GM23248 (cell line): ENCODE results near the gene SOSTDC1. TPM values are rescaled to one million over a fixed set of nuclear protein-coding genes. Genes with fewer than 3 reads are reported as not detected.

Experiments
- DNase-seq: peaks from one replicate; pipeline ENCODE4 v3.0.0-alpha.2; 2015
- H2AFZ ChIP-seq: fragments of 200-600 bp; sonication (generic); 2 replicates; pipeline ENCODE4 v1.6.1; 2016; ENCODE audit warnings: antibody characterized with exemption
- H3F3A ChIP-seq: fragments of 200-600 bp; sonication (generic); 2 replicates; pipeline ENCODE4 v1.6.1; 2016; ENCODE audit warnings: mild to moderate bottlenecking, antibody characterized with exemption, mixed run types; ENCODE audit not compliant: insufficient read depth
- H3K27ac ChIP-seq: fragments of 200-600 bp; sonication (generic); 2 replicates; pipeline ENCODE4 v1.5.1; 2016; ENCODE audit warnings: mild to moderate bottlenecking
- H3K27me3 ChIP-seq: fragments of 200-600 bp; sonication (generic); replicated peaks from 2 replicates; pipeline ENCODE4 v1.6.1; 2016; ENCODE audit warnings: mild to moderate bottlenecking; ENCODE audit not compliant: insufficient read depth
- H3K36me3 ChIP-seq: fragments of 200-600 bp; sonication (generic); 2 replicates; pipeline ENCODE4 v1.6.1; 2016; ENCODE audit warnings: low read depth, mild to moderate bottlenecking
- H3K4me1 ChIP-seq: fragments of 200-600 bp; sonication (generic); 2 replicates; pipeline ENCODE4 v1.6.1; 2016; ENCODE audit warnings: mild to moderate bottlenecking; ENCODE audit not compliant: insufficient read depth
- H3K4me2 ChIP-seq: fragments of 200-600 bp; sonication (generic); one replicate; pipeline ENCODE4 v1.6.1; 2016; ENCODE audit warnings: mild to moderate bottlenecking; ENCODE audit not compliant: unreplicated experiment
- H3K4me3 ChIP-seq: fragments of 200-600 bp; sonication (generic); 2 replicates; pipeline ENCODE4 v1.5.1; 2016; ENCODE audit warnings: mild to moderate bottlenecking
- H3K79me2 ChIP-seq: fragments of 200-600 bp; sonication (generic); 2 replicates; pipeline ENCODE4 v1.6.1; 2016; ENCODE audit warnings: mild to moderate bottlenecking; ENCODE audit not compliant: insufficient read depth
- H3K9ac ChIP-seq: fragments of 200-600 bp; sonication (generic); 2 replicates; pipeline ENCODE4 v1.6.1; 2016; ENCODE audit warnings: mild to moderate bottlenecking
- H3K9me2 ChIP-seq: fragments of 200-600 bp; sonication (generic); 2 replicates; pipeline ENCODE4 v1.6.1; 2016; ENCODE audit warnings: mixed run types, mild to moderate bottlenecking, moderate library complexity; ENCODE audit not compliant: insufficient read depth
- H3K9me3 ChIP-seq: fragments of 200-600 bp; sonication (generic); one replicate; pipeline ENCODE4 v1.6.1; 2017; ENCODE audit warnings: low read depth
- H4K20me1 ChIP-seq: fragments of 200-600 bp; sonication (generic); 2 replicates; pipeline ENCODE4 v1.6.0; 2016; ENCODE audit not compliant: insufficient read depth
- EZH2 ChIP-seq: fragments of 200-600 bp; sonication (generic); IDR thresholded peaks from 2 replicates; pipeline ENCODE4 v1.6.1; 2018; ENCODE audit warnings: antibody characterized with exemption, mild to moderate bottlenecking; ENCODE audit not compliant: insufficient read depth, poor library complexity, severe bottlenecking
- EZH2phosphoT487 ChIP-seq: fragments of 200-600 bp; sonication (generic); IDR thresholded peaks from 2 replicates; pipeline ENCODE4 v1.6.1; 2018; ENCODE audit warnings: antibody characterized with exemption, moderate library complexity, mild to moderate bottlenecking, low read depth; ENCODE audit not compliant: insufficient read depth
- WGBS, 2 experiments: methylation state at CpG; one replicate each; pipeline ENCODE4 v1.1.6; 2015 to 2017; ENCODE audit warnings: low lambda C conversion rate in 2 of 2, low coverage in 1 of 2; ENCODE audit errors: missing lambda C conversion rate in 2 of 2; 5-methylcytosine and 5-hydroxymethylcytosine counted together
- in situ Hi-C: fragments of 300-500 bp; cut with MboI; formaldehyde crosslinking; loops from 2 replicates; pipeline ENCODE4 v1.15.0; 2020
- polyA plus RNA-seq: library from polyadenylated mRNA; unstranded; fragments of >200 nt; fragmentation: Nextera tagmentation; extraction: Ambion mirVana; gene quantifications from 2 replicates; pipeline ENCODE4 v1.2.1, GENCODE V29; 2016
- total RNA-seq: library from RNA; depleted of rRNA; stranded (reverse); fragments of >200 nt; shearing (Covaris generic); gene quantifications from 2 replicates; pipeline ENCODE4 v1.2.3, GENCODE V29; 2014; rRNA removed

Gene SOSTDC1
- total RNA-seq (not detected in 2 replicates), polyA plus RNA-seq (not detected in 2 replicates)

DNA sequence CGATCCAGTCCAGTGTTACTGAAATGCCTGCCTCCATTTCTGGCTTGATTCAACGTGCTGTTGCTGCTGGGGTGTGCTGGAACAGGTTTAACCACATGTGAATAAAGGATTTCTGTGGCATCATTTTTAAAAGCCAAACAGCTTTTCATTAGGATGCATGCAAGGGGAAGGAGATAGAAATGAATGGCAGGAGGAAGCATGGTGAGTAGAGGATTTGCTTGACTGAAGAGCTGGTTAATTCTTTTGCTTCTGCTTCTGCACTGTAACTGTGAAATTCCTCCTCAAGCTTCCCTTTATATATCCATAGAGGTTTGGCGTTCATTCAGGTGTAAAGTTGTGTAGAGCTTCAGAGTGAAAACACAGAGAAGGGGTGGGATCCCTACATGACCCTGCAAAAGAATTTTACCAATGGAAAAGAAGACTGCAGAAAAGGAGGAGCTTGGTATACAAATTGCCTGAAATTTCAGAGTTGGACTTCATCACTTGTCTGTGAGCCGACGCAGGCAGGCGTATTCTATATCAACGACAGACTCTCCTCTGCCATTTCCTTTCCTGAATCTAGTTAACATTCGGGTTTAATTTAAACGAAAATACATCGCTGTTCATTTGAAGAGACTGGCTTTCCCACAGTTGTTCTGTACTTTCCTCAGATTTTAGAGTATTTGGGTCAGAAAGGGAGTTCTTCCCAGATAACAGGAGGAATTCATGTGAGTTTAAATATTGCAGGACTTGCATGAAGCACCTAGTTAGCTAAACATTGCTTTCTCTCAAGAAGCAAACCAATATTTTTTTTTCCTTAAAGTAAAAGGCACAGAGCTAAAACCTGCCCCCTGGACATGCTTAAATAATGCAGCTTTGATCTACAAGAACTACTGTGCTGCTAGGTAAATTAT, at the start of gene SOSTDC1:
SOSTDC1 (minus strand) TSS at position 270 of the 893 bp plus-strand sequence; CDS start at position 200, 70 bp downstream.
- Histone ChIP-seq H3K36me3 (no peaks in the 10 kb centered on the region), H2AFZ (peak within 1 kb of the TSS; percentile 81), H3K9me3 (no peaks in the 10 kb centered on the region), H3K27ac (no peak within 1 kb of the TSS), H3F3A (no peaks in the 10 kb centered on the region), H3K79me2 (no peaks in the 10 kb centered on the region), H3K9ac (no peak within 1 kb of the TSS), H4K20me1 (no peaks in the 10 kb centered on the region), H3K4me2 (peak within 1 kb of the TSS; percentile 75), H3K9me2 (no peaks in the 10 kb centered on the region), H3K4me1 (0 out of 2 replicates have a peak, but pooled peaks cover 4% of the 10 kb centered on the region), H3K27me3 (no peaks in the 10 kb centered on the region), H3K4me3 (peak within 1 kb of the TSS; percentile 66)
- in situ Hi-C loops: no loop called here
- peak; percentile 23 for DNase-seq
- WGBS, 2 experiments: 22 to 23% methylated on average over 10 of the region's 10 CpGs
- no peak for TF ChIP-seq EZH2phosphoT487
- TF ChIP-seq EZH2: no peak

GRCh38 chr7:16514729-16515128, 49.2 kb upstream of the SOSTDC1 start:
- Histone ChIP-seq H3K27ac (no peak overlapping the region), H4K20me1 (no peaks in the 10 kb centered on the region), H3K79me2 (no peaks in the 10 kb centered on the region), H3K9me3 (no peaks in the 10 kb centered on the region), H3K4me2 (no peak overlapping the region), H3K4me1 (no peaks in the 10 kb centered on the region), H2AFZ (no peak overlapping the region), H3K36me3 (no peaks in the 10 kb centered on the region), H3K4me3 (no peak overlapping the region), H3K9ac (no peak overlapping the region), H3F3A (no peaks in the 10 kb centered on the region), H3K9me2 (no peaks in the 10 kb centered on the region), H3K27me3 (no peaks in the 10 kb centered on the region)
- in situ Hi-C loops: no loop called here
- TF ChIP-seq EZH2phosphoT487 (no peak), EZH2 (no peak)
- DNase-seq: no peak

DNA sequence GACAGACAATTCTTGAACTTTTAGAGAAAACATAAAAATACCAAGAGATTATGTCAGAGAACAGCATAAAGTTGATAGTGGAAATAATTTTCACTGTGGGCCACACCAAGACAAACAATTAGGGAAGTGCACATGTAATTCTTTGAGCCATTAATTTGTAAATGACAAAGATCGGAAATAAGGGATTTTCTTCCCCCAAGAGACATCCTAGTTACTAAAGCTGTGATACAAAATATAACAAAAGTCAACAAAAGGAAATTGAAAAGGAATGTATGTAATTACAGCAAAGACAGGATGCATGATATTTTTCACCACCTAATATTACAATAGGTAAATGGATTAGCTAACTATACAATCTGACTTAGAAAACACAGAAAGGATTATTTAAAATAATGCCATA, 48.7 kb upstream of the SOSTDC1 start:
- Histone ChIP-seq H2AFZ (no peak overlapping the region), H3K9me3 (no peaks in the 10 kb centered on the region), H4K20me1 (no peaks in the 10 kb centered on the region), H3K4me1 (no peaks in the 10 kb centered on the region), H3K36me3 (no peaks in the 10 kb centered on the region), H3F3A (no peaks in the 10 kb centered on the region), H3K79me2 (no peaks in the 10 kb centered on the region), H3K4me3 (no peak overlapping the region), H3K4me2 (no peak overlapping the region), H3K27me3 (no peaks in the 10 kb centered on the region), H3K9ac (no peak overlapping the region), H3K9me2 (no peaks in the 10 kb centered on the region), H3K27ac (no peak overlapping the region)
- no peak for DNase-seq
- TF ChIP-seq EZH2phosphoT487: no peak
- no peak for TF ChIP-seq EZH2
- 72 to 85% methylated on average over 1 of the region's 1 CpG for WGBS, 2 experiments
- in situ Hi-C loops: no loop called here

DNA sequence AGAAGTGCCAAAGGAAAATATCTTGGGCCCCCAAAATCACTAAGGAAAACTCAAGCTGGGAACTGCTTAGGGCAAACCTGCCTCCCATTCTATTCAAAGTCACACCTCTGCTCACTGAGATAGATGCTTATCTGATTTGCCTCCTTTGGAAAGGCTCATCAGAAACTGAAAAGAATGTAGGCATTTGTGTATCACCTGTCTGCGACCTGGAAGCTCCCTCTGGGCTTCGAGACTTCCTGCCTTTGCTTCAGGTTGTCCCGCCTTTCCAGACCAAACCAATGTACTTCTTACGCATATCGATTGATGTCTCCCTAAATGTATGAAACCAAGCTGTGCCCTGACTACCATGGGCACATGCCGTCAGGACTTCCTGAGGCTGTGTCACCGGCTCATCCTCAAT, 46.6 kb upstream of the SOSTDC1 start:
- in situ Hi-C loops: no loop called here
- WGBS, 2 experiments: 86 to 88% methylated on average over 7 of the region's 7 CpGs

More for the DNA sequence above, 46.6 kb upstream of the SOSTDC1 start:
- Histone ChIP-seq H4K20me1 (no peaks in the 10 kb centered on the region), H3F3A (no peaks in the 10 kb centered on the region), H3K4me2 (no peak overlapping the region), H2AFZ (no peak overlapping the region), H3K4me1 (no peaks in the 10 kb centered on the region), H3K79me2 (no peaks in the 10 kb centered on the region), H3K27ac (no peak overlapping the region), H3K27me3 (no peaks in the 10 kb centered on the region), H3K4me3 (no peak overlapping the region), H3K9me3 (no peaks in the 10 kb centered on the region), H3K36me3 (no peaks in the 10 kb centered on the region), H3K9me2 (no peaks in the 10 kb centered on the region), H3K9ac (no peak overlapping the region)
- DNase-seq: no peak
- TF ChIP-seq EZH2 (no peak), EZH2phosphoT487 (no peak)
